Mesenchymal stem cell (in vitro differentiated cells and primary cell): ENCODE results near the gene VMA21.

ENCODE experiments used
- DNase-seq: peaks from one replicate; pipeline ENCODE4 v3.0.0-alpha.2; 2013
- H2AFZ ChIP-seq: one replicate; pipeline ENCODE4 v1.6.1; 2013; ENCODE audit warnings: low read depth, mild to moderate bottlenecking, control low read depth, inconsistent platforms, low read length, moderate library complexity
- H2AK5ac ChIP-seq: 2 replicates; pipeline ENCODE4 v1.6.1; 2013; ENCODE audit warnings: low read length, moderate library complexity, mild to moderate bottlenecking, inconsistent platforms; ENCODE audit not compliant: severe bottlenecking
- H2BK120ac ChIP-seq: one replicate; pipeline ENCODE4 v1.6.1; 2013; ENCODE audit warnings: low read depth, mild to moderate bottlenecking, inconsistent platforms, low read length, moderate library complexity
- H2BK12ac ChIP-seq, 2 experiments: one replicate each; pipeline ENCODE4 v1.6.1; 2013; ENCODE audit warnings: inconsistent platforms in 2 of 2, low read length in 2 of 2, mild to moderate bottlenecking in 2 of 2, moderate library complexity in 2 of 2, control low read depth in 1 of 2
- H2BK15ac ChIP-seq: one replicate; pipeline ENCODE4 v1.6.1; 2013; ENCODE audit warnings: mild to moderate bottlenecking, low read depth, inconsistent platforms; ENCODE audit not compliant: poor library complexity, severe bottlenecking
- H2BK5ac ChIP-seq: 2 replicates; pipeline ENCODE4 v1.6.1; 2013; ENCODE audit warnings: low read depth, mild to moderate bottlenecking, low read length, control low read depth, inconsistent platforms; ENCODE audit not compliant: poor library complexity, severe bottlenecking
- H3K14ac ChIP-seq, 2 experiments: one replicate each; pipeline ENCODE4 v1.6.1; 2013; ENCODE audit warnings: inconsistent platforms in 2 of 2, low read length in 2 of 2, control low read depth in 1 of 2, mild to moderate bottlenecking in 1 of 2, moderate library complexity in 1 of 2
- H3K18ac ChIP-seq, 2 experiments: one replicate each; pipeline ENCODE4 v1.6.1; 2013; ENCODE audit warnings: inconsistent platforms in 2 of 2, low read length in 2 of 2, control low read depth in 1 of 2, low read depth in 1 of 2, mild to moderate bottlenecking in 1 of 2
- H3K23ac ChIP-seq, 2 experiments: one replicate each; pipeline ENCODE4 v1.6.1; 2013; ENCODE audit warnings: inconsistent platforms in 2 of 2, low read length in 2 of 2, mild to moderate bottlenecking in 2 of 2, moderate library complexity in 2 of 2, control low read depth in 1 of 2
- H3K27ac ChIP-seq: 2 replicates; pipeline ENCODE4 v1.5.1; 2013; ENCODE audit warnings: mild to moderate bottlenecking, moderate library complexity, low read length, control low read depth, inconsistent platforms; ENCODE audit not compliant: poor library complexity, severe bottlenecking
- H3K27me3 ChIP-seq, 2 experiments: 2 replicates each; pipeline versions ENCODE4 v1.6.1 to v1.7.0; 2013; ENCODE audit warnings: low read length in 2 of 2, mild to moderate bottlenecking in 2 of 2, moderate library complexity in 2 of 2, control low read depth in 1 of 2, inconsistent platforms in 1 of 2; ENCODE audit not compliant: control insufficient read depth in 1 of 2, insufficient read depth in 1 of 2
- H3K36me3 ChIP-seq, 2 experiments: 2 replicates each; pipeline versions ENCODE4 v1.6.1 to v1.7.0; 2013; ENCODE audit warnings: low read length in 2 of 2, control low read depth in 1 of 2, inconsistent platforms in 1 of 2, low read depth in 1 of 2, mild to moderate bottlenecking in 1 of 2; ENCODE audit not compliant: insufficient read depth in 2 of 2, control insufficient read depth in 1 of 2
- H3K4ac ChIP-seq, 2 experiments: one replicate each; pipeline ENCODE4 v1.6.1; 2013; ENCODE audit warnings: inconsistent platforms in 2 of 2, low read length in 2 of 2, mild to moderate bottlenecking in 2 of 2, moderate library complexity in 2 of 2, control low read depth in 1 of 2, low read depth in 1 of 2
- H3K4me1 ChIP-seq: 2 replicates; pipeline ENCODE4 v1.6.1; 2013; ENCODE audit warnings: low read depth, low read length, control low read depth; ENCODE audit not compliant: control insufficient read depth, insufficient read depth
- H3K4me2 ChIP-seq: 2 replicates; pipeline ENCODE4 v1.6.1; 2013; ENCODE audit warnings: low read length, mild to moderate bottlenecking, inconsistent platforms; ENCODE audit not compliant: poor library complexity, severe bottlenecking
- H3K4me3 ChIP-seq, 2 experiments: 2 replicates each; pipeline versions ENCODE4 v1.5.1 to v1.7.0; 2013; ENCODE audit warnings: low read length in 2 of 2, mild to moderate bottlenecking in 2 of 2, control low read depth in 1 of 2, low read depth in 1 of 2; ENCODE audit not compliant: insufficient read depth in 1 of 2
- H3K79me1 ChIP-seq: replicated peaks from 2 replicates; pipeline ENCODE4 v1.6.1; 2013; ENCODE audit warnings: mild to moderate bottlenecking, control low read depth, low read length, inconsistent platforms; ENCODE audit not compliant: poor library complexity, severe bottlenecking
- H3K9ac ChIP-seq: 2 replicates; pipeline ENCODE4 v1.7.0; 2013; ENCODE audit warnings: mild to moderate bottlenecking, low read length, moderate library complexity
- H3K9me3 ChIP-seq: 2 replicates; pipeline ENCODE4 v1.7.0; 2013; ENCODE audit warnings: mild to moderate bottlenecking, low read length; ENCODE audit not compliant: control insufficient read depth
- H4K8ac ChIP-seq: one replicate; pipeline ENCODE4 v1.6.1; 2013; ENCODE audit warnings: inconsistent platforms, mild to moderate bottlenecking, low read length, moderate library complexity
- H4K91ac ChIP-seq: one replicate; pipeline ENCODE4 v1.6.1; 2013; ENCODE audit warnings: mild to moderate bottlenecking, low read length, inconsistent platforms
- WGBS: methylation state at CpG from one replicate; pipeline ENCODE4 v1.1.7; 2013; ENCODE audit warnings: mixed read lengths; 5-methylcytosine and 5-hydroxymethylcytosine counted together

The VMA21 gene

DNA sequence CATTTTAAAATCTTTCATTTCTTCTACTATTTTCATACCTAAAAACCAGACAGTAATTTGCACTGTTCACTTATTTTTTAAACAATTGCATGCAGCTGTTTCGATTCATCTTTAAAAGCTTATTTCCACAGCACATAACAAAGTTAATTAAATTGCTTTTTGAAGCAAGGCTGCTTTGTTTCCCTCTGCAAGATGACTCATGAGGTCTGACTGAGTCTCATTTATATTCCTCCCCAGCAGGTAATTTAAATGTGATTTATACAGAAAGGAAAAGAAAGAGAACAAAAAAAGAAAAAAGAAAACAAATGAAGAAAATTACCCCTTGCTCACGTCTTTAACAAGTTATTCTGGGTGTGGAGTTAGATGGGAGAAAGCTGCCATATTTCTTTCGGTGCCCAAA lies 22.8 kb downstream of the VMA21 start:
- H3K4me3 ChIP-seq = no peak overlapping the region
- no peak overlapping the region for H3K14ac ChIP-seq
- no peak overlapping the region for H3K9ac ChIP-seq
- H4K8ac ChIP-seq = no peak overlapping the region
- no peaks in the 10 kb centered on the region for H3K9me3 ChIP-seq
- no peaks in the 10 kb centered on the region for H3K27me3 ChIP-seq
- H2BK15ac ChIP-seq = no peak overlapping the region
- H3K4me2 ChIP-seq = no peak overlapping the region
- no peak overlapping the region for H3K18ac ChIP-seq
- no peaks in the 10 kb centered on the region for H3K4me1 ChIP-seq
- H2BK12ac ChIP-seq = no peak overlapping the region
- H3K27ac ChIP-seq = no peak overlapping the region
- 88% methylated on average over 3 of the region's 3 CpGs for WGBS
- no peak overlapping the region for H2BK5ac ChIP-seq
- H2AFZ ChIP-seq = no peak overlapping the region
- no peak overlapping the region for H2AK5ac ChIP-seq
- H3K36me3 ChIP-seq = no peaks in the 10 kb centered on the region
- H4K91ac ChIP-seq = no peak overlapping the region
- H2BK120ac ChIP-seq = no peak overlapping the region
- DNase-seq = no peak
- no peak overlapping the region for H3K23ac ChIP-seq
- H3K79me1 ChIP-seq = peaks cover 1% of the 10 kb centered on the region
- H3K4ac ChIP-seq = no peak overlapping the region

DNA sequence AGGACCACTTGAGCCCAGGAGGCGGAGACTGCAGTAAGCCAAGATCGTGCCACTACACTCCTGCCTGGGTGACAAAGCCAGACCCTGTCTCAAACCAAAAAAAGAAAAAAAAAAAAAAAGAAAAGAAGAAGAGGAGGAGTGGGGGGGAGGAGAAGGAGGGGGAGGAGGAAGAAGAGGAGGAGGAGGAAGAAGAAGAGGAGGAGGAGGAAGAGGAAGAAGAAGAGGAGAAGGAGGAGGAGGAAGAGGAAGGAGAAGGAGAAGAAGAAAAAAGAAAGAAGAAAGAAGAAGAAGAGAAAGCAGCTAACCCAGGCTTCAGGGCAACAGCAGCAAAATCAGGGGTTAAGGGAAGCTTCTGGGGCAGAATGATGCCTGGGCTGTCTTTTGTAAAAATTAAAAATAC lies 27.5 kb downstream of the VMA21 start:
- Histone ChIP-seq H4K8ac (no peak overlapping the region), H2AK5ac (no peak overlapping the region), H3K27ac (no peak overlapping the region), H3K23ac (no peak overlapping the region), H3K9me3 (no peaks in the 10 kb centered on the region), H2AFZ (no peak overlapping the region), H2BK12ac (no peak overlapping the region), H3K36me3 (no peaks in the 10 kb centered on the region), H3K14ac (no peak overlapping the region), H3K4me3 (no peak overlapping the region), H3K4me2 (no peak overlapping the region), H3K4me1 (no peaks in the 10 kb centered on the region), H3K79me1 (no peaks in the 10 kb centered on the region), H2BK120ac (no peak overlapping the region), H3K9ac (no peak overlapping the region), H2BK15ac (no peak overlapping the region), H3K4ac (no peak overlapping the region), H3K27me3 (no peaks in the 10 kb centered on the region), H3K18ac (no peak overlapping the region), H2BK5ac (no peak overlapping the region), H4K91ac (no peak overlapping the region)
- DNase-seq = no peak
- 100% methylated on average over 1 of the region's 2 CpGs for WGBS

DNA sequence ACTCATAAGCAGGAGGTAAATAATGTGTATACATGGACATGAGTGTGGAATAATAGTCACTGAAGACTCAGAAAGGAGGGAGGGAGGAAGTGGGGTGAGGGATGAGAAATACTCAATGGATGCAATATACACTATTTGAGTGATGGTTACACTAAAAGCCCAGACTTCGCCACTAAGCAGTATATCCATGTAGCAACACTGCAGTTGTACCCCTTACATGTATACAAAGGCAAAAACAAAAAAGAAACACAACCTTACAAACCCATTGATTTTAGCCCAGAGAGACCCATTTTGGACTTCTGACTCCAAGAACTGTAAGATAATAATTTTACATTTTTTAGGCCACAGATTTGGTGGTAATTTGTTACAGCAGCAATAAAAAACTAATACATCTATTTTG lies 51.5 kb downstream of the VMA21 start:
- DNase-seq = no peak
- Histone ChIP-seq H2BK15ac (no peak overlapping the region), H3K36me3 (no peaks in the 10 kb centered on the region), H2BK120ac (no peak overlapping the region), H3K9ac (no peak overlapping the region), H3K27ac (no peak overlapping the region), H4K8ac (no peak overlapping the region), H3K27me3 (no peaks in the 10 kb centered on the region), H3K14ac (no peak overlapping the region), H2BK5ac (no peak overlapping the region), H3K9me3 (no peaks in the 10 kb centered on the region), H3K79me1 (no peaks in the 10 kb centered on the region), H3K4ac (no peak overlapping the region), H3K4me2 (no peak overlapping the region), H2AFZ (no peak overlapping the region), H3K23ac (no peak overlapping the region), H4K91ac (no peak overlapping the region), H3K4me1 (no peaks in the 10 kb centered on the region), H3K18ac (no peak overlapping the region), H2BK12ac (no peak overlapping the region), H3K4me3 (no peak overlapping the region), H2AK5ac (no peak overlapping the region)
- WGBS = 100% methylated on average over 1 of the region's 1 CpG

DNA sequence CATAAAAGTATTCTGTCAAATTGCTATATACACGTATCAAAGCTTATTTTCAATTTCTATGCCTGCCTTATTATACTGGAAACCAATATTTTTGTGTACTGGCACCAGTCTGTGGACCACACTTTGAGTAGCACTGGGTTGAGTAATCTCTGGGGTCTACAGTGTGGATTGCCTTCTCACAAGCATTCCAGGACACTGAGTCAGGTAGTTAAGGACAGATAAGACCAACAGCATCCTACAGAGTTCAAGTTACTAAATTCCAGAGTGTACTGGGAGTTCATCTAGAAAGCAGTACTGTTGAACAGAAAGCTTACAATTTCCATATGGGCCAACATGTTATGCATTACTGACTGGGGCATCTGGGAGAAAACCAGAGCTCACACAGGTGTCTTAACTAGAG lies 61.8 kb downstream of the VMA21 start:
- Histone ChIP-seq H3K9me3 (no peaks in the 10 kb centered on the region), H2BK120ac (no peak overlapping the region), H3K27ac (no peak overlapping the region), H2BK12ac (no peak overlapping the region), H4K8ac (no peak overlapping the region), H2AK5ac (no peak overlapping the region), H3K14ac (no peak overlapping the region), H3K4ac (no peak overlapping the region), H3K27me3 (no peaks in the 10 kb centered on the region), H2AFZ (no peak overlapping the region), H3K4me1 (no peaks in the 10 kb centered on the region), H3K18ac (no peak overlapping the region), H3K79me1 (no peaks in the 10 kb centered on the region), H2BK5ac (no peak overlapping the region), H2BK15ac (no peak overlapping the region), H3K9ac (no peak overlapping the region), H3K4me2 (no peak overlapping the region), H4K91ac (no peak overlapping the region), H3K36me3 (no peaks in the 10 kb centered on the region), H3K23ac (no peak overlapping the region), H3K4me3 (no peak overlapping the region)
- DNase-seq = no peak
- WGBS = no CpG with 5 or more reads among the region's 1 CpG
